ENCODE results near the gene BASP1. TPM values are rescaled to one million over a fixed set of nuclear protein-coding genes. Genes with fewer than 3 reads are reported as not detected.

BASP1 gene
- total and polyA plus RNA-seq, 2 experiments from 2014 or later, result 87.5 to 114 TPM

DNA sequence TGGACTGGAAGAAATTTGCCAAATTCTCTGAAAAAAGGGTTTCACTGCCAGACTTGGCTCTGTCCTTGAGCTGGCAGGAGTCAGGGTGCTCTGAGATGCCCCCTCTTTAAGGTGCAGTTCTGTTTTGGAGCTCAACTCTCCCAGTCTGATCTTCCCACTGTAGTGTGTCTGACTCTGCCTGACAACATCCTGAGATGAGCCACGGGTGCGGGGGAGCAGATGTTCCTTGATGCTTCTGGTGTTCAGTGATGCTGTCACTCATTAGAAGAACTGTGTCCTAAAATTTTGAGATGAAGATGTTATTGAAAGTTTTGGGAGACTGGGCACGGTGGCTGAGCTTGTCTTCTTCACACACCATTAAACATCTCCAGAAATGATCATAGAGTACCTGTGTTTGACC, 78.2 kb downstream of the BASP1 start:
- Histone ChIP-seq H4K20me1 (replicated peaks; ENCODE audit: insufficient read depth) (no peaks in the 10 kb centered on the region), H2AFZ (no peak overlapping the region), H3K4me3 (no peak overlapping the region), H3K36me3 (ENCODE audit: insufficient read depth) (no peaks in the 10 kb centered on the region), H3K9me2 (ENCODE audit: insufficient read depth) (peaks cover 4% of the 10 kb centered on the region; the same call in 1 of the 2 replicates), H3K4me1 (ENCODE audit: insufficient read depth) (no peaks in the 10 kb centered on the region), H3K27me3 (ENCODE audit: insufficient read depth) (no peaks in the 10 kb centered on the region), H3K79me2 (replicated peaks; ENCODE audit: insufficient read depth) (no peaks in the 10 kb centered on the region), H3K4me2 (no peak overlapping the region), H3K27ac (ENCODE audit: low read depth) (no peak overlapping the region), H3F3A (replicated peaks; ENCODE audit: low read depth) (no peaks in the 10 kb centered on the region)
- ATAC-seq (no peak), DNase-seq (ENCODE audit: low spot score) (no peak)
- H3K9me3 Mint-ChIP-seq, result no peaks in the 10 kb centered on the region
- H3K4me3 Mint-ChIP-seq, result no peak overlapping the region
- TF ChIP-seq JUNB (IDR thresholded peaks at IDR 0.05; ENCODE audit: unreplicated experiment) (no peak), CREB1 (CRISPR knock-in tag; IDR thresholded peaks at IDR 0.05; ENCODE audit: low read depth) (no peak), EZH2phosphoT487 (IDR thresholded peaks at IDR 0.05; ENCODE audit: unreplicated experiment) (no peak)
- TF ChIP-seq, protein P1, sequence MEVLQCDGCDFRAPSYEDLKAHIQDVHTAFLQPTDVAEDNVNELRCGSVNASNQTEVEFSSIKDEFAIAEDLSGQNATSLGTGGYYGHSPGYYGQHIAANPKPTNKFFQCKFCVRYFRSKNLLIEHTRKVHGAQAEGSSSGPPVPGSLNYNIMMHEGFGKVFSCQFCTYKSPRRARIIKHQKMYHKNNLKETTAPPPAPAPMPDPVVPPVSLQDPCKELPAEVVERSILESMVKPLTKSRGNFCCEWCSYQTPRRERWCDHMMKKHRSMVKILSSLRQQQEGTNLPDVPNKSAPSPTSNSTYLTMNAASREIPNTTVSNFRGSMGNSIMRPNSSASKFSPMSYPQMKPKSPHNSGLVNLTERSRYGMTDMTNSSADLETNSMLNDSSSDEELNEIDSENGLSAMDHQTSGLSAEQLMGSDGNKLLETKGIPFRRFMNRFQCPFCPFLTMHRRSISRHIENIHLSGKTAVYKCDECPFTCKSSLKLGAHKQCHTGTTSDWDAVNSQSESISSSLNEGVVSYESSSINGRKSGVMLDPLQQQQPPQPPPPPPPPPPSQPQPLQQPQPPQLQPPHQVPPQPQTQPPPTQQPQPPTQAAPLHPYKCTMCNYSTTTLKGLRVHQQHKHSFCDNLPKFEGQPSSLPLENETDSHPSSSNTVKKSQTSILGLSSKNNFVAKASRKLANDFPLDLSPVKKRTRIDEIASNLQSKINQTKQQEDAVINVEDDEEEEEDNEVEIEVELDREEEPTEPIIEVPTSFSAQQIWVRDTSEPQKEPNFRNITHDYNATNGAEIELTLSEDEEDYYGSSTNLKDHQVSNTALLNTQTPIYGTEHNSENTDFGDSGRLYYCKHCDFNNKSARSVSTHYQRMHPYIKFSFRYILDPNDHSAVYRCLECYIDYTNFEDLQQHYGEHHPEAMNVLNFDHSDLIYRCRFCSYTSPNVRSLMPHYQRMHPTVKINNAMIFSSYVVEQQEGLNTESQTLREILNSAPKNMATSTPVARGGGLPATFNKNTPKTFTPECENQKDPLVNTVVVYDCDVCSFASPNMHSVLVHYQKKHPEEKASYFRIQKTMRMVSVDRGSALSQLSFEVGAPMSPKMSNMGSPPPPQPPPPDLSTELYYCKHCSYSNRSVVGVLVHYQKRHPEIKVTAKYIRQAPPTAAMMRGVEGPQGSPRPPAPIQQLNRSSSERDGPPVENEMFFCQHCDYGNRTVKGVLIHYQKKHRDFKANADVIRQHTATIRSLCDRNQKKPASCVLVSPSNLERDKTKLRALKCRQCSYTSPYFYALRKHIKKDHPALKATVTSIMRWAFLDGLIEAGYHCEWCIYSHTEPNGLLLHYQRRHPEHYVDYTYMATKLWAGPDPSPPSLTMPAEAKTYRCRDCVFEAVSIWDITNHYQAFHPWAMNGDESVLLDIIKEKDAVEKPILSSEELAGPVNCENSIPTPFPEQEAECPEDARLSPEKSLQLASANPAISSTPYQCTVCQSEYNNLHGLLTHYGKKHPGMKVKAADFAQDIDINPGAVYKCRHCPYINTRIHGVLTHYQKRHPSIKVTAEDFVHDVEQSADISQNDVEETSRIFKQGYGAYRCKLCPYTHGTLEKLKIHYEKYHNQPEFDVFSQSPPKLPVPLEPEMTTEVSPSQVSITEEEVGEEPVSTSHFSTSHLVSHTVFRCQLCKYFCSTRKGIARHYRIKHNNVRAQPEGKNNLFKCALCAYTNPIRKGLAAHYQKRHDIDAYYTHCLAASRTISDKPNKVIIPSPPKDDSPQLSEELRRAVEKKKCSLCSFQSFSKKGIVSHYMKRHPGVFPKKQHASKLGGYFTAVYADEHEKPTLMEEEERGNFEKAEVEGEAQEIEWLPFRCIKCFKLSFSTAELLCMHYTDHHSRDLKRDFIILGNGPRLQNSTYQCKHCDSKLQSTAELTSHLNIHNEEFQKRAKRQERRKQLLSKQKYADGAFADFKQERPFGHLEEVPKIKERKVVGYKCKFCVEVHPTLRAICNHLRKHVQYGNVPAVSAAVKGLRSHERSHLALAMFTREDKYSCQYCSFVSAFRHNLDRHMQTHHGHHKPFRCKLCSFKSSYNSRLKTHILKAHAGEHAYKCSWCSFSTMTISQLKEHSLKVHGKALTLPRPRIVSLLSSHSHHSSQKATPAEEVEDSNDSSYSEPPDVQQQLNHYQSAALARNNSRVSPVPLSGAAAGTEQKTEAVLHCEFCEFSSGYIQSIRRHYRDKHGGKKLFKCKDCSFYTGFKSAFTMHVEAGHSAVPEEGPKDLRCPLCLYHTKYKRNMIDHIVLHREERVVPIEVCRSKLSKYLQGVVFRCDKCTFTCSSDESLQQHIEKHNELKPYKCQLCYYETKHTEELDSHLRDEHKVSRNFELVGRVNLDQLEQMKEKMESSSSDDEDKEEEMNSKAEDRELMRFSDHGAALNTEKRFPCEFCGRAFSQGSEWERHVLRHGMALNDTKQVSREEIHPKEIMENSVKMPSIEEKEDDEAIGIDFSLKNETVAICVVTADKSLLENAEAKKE (CRISPR knock-in tag; IDR thresholded peaks at IDR 0.05), result no peak
- TF ChIP-seq, protein P2, sequence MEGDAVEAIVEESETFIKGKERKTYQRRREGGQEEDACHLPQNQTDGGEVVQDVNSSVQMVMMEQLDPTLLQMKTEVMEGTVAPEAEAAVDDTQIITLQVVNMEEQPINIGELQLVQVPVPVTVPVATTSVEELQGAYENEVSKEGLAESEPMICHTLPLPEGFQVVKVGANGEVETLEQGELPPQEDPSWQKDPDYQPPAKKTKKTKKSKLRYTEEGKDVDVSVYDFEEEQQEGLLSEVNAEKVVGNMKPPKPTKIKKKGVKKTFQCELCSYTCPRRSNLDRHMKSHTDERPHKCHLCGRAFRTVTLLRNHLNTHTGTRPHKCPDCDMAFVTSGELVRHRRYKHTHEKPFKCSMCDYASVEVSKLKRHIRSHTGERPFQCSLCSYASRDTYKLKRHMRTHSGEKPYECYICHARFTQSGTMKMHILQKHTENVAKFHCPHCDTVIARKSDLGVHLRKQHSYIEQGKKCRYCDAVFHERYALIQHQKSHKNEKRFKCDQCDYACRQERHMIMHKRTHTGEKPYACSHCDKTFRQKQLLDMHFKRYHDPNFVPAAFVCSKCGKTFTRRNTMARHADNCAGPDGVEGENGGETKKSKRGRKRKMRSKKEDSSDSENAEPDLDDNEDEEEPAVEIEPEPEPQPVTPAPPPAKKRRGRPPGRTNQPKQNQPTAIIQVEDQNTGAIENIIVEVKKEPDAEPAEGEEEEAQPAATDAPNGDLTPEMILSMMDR (conservative IDR thresholded peaks at IDR 0.05; ENCODE audit: low read depth in 2 of 2), result no peak
- H3K4me1 Mint-ChIP-seq, result no peaks in the 10 kb centered on the region
- peaks cover 1% of the 10 kb centered on the region for H3K27me3 Mint-ChIP-seq (ENCODE audit: insufficient read depth, low read depth, poor library complexity)
- no peaks in the 10 kb centered on the region for H3K36me3 Mint-ChIP-seq (ENCODE audit: low read depth)
- no peak overlapping the region for H3K27ac Mint-ChIP-seq

Data from GM23338 (cell line).